Measurements from ENCODE around the gene COL23A1. TPM values are rescaled to one million over a fixed set of nuclear protein-coding genes. Genes with fewer than 3 reads are reported as not detected.
A peak's percentile ranks its signal among the peaks of the same experiment; 100 is the strongest.

The COL23A1 gene
- total RNA-seq, 1 donor from 2014 or later: 75.2 TPM

DNA sequence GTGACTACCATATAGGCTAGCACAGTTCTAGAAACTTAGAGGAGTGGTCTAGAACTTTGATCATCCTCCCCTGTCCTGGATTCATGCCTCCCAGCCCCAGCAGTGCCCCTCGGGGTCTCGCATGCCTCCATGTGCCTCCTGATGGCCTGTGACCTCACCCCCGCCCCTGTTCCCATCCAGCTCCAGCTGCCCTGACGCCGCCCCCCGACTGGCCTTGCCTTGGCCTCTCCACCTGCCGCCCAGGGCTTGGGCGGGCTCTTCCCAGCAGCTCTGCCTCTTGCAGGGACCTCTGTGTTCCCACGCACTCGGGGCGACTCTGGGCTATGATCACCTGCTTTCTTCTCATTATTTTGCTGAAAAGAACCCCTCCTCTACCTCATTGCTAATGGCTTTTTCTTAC is 242.2 kb downstream of the COL23A1 start:
- H3K4me3 Mint-ChIP-seq (ENCODE audit: unreplicated experiment): no peak overlapping the region
- H3K27me3 Mint-ChIP-seq (ENCODE audit: unreplicated experiment): peaks cover 11% of the 10 kb centered on the region
- DNase-seq (ENCODE audit: low spot score): no peak
- no peak for TF ChIP-seq CTCF (IDR thresholded peaks at IDR 0.05; ENCODE audit: unreplicated experiment)
- peaks cover 4% of the 10 kb centered on the region for H3K4me1 Mint-ChIP-seq (ENCODE audit: unreplicated experiment)
- H3K9me3 Mint-ChIP-seq (ENCODE audit: unreplicated experiment): no peaks in the 10 kb centered on the region
- H3K36me3 Mint-ChIP-seq (ENCODE audit: low read depth, unreplicated experiment): no peaks in the 10 kb centered on the region
- H3K27ac Mint-ChIP-seq (ENCODE audit: unreplicated experiment): no peak overlapping the region

DNA sequence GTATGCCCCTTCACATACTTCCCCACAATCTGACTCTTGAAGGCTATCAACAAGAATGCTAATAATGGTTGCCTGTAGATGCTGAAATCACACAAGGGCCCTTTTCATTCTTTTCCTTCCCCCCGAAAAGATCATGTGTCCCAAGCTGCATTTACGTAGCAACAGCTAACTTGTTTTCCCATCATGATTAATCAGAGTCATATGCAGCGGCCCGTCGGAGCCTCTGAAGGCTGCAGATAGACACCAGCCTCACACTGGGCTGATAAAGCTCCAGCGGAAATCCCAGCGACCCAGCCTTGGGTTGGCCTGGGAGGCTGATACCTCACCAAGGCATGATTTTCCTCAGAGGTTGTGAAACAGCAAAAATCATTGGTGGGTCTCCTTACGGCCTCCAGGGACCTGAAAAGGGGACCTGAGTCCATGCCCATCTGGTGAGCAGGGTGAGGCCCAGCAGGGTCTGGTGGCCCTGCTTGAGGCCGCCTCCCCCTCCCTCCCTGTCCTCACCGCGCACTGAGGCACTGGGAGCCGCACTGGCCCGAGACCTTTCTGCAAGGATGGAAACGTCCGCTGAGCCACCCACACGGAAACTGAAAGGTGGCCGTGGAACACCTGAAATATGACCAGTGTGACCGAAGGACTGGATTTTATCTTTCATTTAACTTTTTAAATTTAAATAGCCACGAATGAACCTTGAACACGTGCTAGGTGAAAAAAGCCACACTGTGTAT is 243.4 kb downstream of the COL23A1 start:
- no peak for DNase-seq (ENCODE audit: low spot score)
- Mint-ChIP-seq H3K9me3 (ENCODE audit: unreplicated experiment) (no peaks in the 10 kb centered on the region), H3K27me3 (ENCODE audit: unreplicated experiment) (peaks cover 12% of the 10 kb centered on the region), H3K36me3 (ENCODE audit: low read depth, unreplicated experiment) (peaks cover 3% of the 10 kb centered on the region), H3K27ac (ENCODE audit: unreplicated experiment) (no peak overlapping the region), H3K4me3 (ENCODE audit: unreplicated experiment) (no peak overlapping the region), H3K4me1 (ENCODE audit: unreplicated experiment) (peaks cover 13% of the 10 kb centered on the region)
- TF ChIP-seq CTCF (IDR thresholded peaks at IDR 0.05; ENCODE audit: unreplicated experiment): no peak

- Mint-ChIP-seq H3K36me3 (ENCODE audit: low read depth, unreplicated experiment) (peaks cover 5% of the 10 kb centered on the region), H3K9me3 (ENCODE audit: unreplicated experiment) (no peaks in the 10 kb centered on the region), H3K4me1 (ENCODE audit: unreplicated experiment) (peaks cover 10% of the 10 kb centered on the region), H3K4me3 (ENCODE audit: unreplicated experiment) (no peak overlapping the region), H3K27me3 (ENCODE audit: unreplicated experiment) (peaks cover 3% of the 10 kb centered on the region), H3K27ac (ENCODE audit: unreplicated experiment) (no peak overlapping the region)
- no peak for TF ChIP-seq CTCF (IDR thresholded peaks at IDR 0.05; ENCODE audit: unreplicated experiment)
- no peak for DNase-seq (ENCODE audit: low spot score)
These were observed 246.9 kb downstream of the COL23A1 start for GRCh38 chr5:178343306-178343705.

GRCh38 chr5:178341851-178342140 is 248.4 kb downstream of the COL23A1 start:
- peaks cover 5% of the 10 kb centered on the region for H3K36me3 Mint-ChIP-seq (ENCODE audit: low read depth, unreplicated experiment)
- H3K9me3 Mint-ChIP-seq (ENCODE audit: unreplicated experiment): no peaks in the 10 kb centered on the region
- DNase-seq (ENCODE audit: low spot score): no peak
- peak overlapping the region; percentile 35 for H3K4me3 Mint-ChIP-seq (ENCODE audit: unreplicated experiment)
- peaks cover 10% of the 10 kb centered on the region for H3K4me1 Mint-ChIP-seq (ENCODE audit: unreplicated experiment)
- no peak for TF ChIP-seq CTCF (IDR thresholded peaks at IDR 0.05; ENCODE audit: unreplicated experiment)
- no peak overlapping the region for H3K27ac Mint-ChIP-seq (ENCODE audit: unreplicated experiment)
- H3K27me3 Mint-ChIP-seq (ENCODE audit: unreplicated experiment): peaks cover 3% of the 10 kb centered on the region

- TF ChIP-seq CTCF (IDR thresholded peaks at IDR 0.05; ENCODE audit: unreplicated experiment): no peak
- H3K4me1 Mint-ChIP-seq (ENCODE audit: unreplicated experiment): peaks cover 10% of the 10 kb centered on the region
These were observed 248.9 kb downstream of the COL23A1 start for GRCh38 chr5:178341091-178341850.

More at GRCh38 chr5:178341091-178341850, 248.9 kb downstream of the COL23A1 start:
- Mint-ChIP-seq H3K36me3 (ENCODE audit: low read depth, unreplicated experiment) (peaks cover 5% of the 10 kb centered on the region), H3K9me3 (ENCODE audit: unreplicated experiment) (no peaks in the 10 kb centered on the region), H3K27me3 (ENCODE audit: unreplicated experiment) (peaks cover 3% of the 10 kb centered on the region), H3K27ac (ENCODE audit: unreplicated experiment) (no peak overlapping the region), H3K4me3 (ENCODE audit: unreplicated experiment) (no peak overlapping the region)
- no peak for DNase-seq (ENCODE audit: low spot score)
